Activated CD8-positive, alpha-beta T cell treated with anti-CD3 and anti-CD28 coated beads for 36 hours (primary cell): ENCODE data around the gene GBF1. TPM values are rescaled to one million over a fixed set of nuclear protein-coding genes. Genes with fewer than 3 reads are reported as not detected.
A peak's percentile ranks its signal among the peaks of the same experiment; 100 is the strongest.

ENCODE experiments used
- ATAC-seq: fragments of 200-7000 bp; cut with Tn5 transposase; one replicate; pipeline ENCODE4 v1.10.0; 2021; ENCODE audit warnings: mild to moderate bottlenecking, moderate library complexity
- CTCF ChIA-PET: fragments of 350-600 bp; sonication (Branson Sonifier 250); formaldehyde crosslinking; loops from one replicate; lab custom pipeline; 2021; ENCODE audit warnings: antibody characterized with exemption; lab: Charles Lee
- POLR2A ChIA-PET: fragments of 350-600 bp; sonication (Branson Sonifier 250); formaldehyde crosslinking; loops from one replicate; lab custom pipeline; 2021; ENCODE audit warnings: antibody characterized with exemption; lab: Charles Lee
- DNase-seq: peaks from one replicate; pipeline ENCODE4 v3.0.0-alpha.2; 2020
- H3K27ac Mint-ChIP-seq: one replicate; pipeline ENCODE4 v1.8.0; 2021; ENCODE audit warnings: mild to moderate bottlenecking, mixed read lengths
- H3K27me3 Mint-ChIP-seq: one replicate; pipeline ENCODE4 v1.8.0; 2021; ENCODE audit warnings: mixed read lengths
- H3K36me3 Mint-ChIP-seq: one replicate; pipeline ENCODE4 v1.8.0; 2021; ENCODE audit warnings: low read depth, mixed read lengths
- H3K4me1 Mint-ChIP-seq: one replicate; pipeline ENCODE4 v1.8.0; 2021; ENCODE audit warnings: low read depth, mixed read lengths
- H3K4me3 Mint-ChIP-seq: one replicate; pipeline ENCODE4 v1.8.0; 2021; ENCODE audit warnings: mild to moderate bottlenecking, moderate library complexity, mixed read lengths
- H3K9me3 Mint-ChIP-seq: one replicate; pipeline ENCODE4 v1.8.0; 2021; ENCODE audit warnings: mixed read lengths
- CTCF ChIP-seq: fragments of 200-600 bp; IDR thresholded peaks from one replicate; pipeline ENCODE4 v1.8.0; 2022; ENCODE audit warnings: antibody characterized with exemption, mild to moderate bottlenecking
- intact Hi-C: fragments of 100-400 bp; cut with micrococcal nuclease; formaldehyde crosslinking; loops from one replicate; pipeline ENCODE4 v1.10.0; 2022
- total RNA-seq, 2 experiments: library from RNA; stranded (reverse); gene quantifications; one replicate each; pipeline ENCODE4 v1.2.3, GENCODE V29; 2021

The GBF1 gene
- total RNA-seq, 2 experiments from 2014 or later = 25.4 to 28.2 TPM

- no peak for DNase-seq
- CTCF ChIA-PET = interaction anchor here (1.1 to 19.5 kb wide), 10 partner anchors 9 to 357 kb away, joined by 4 to 886 read pairs (median 6); partner anchors contain the start of gene PITX3
- Mint-ChIP-seq H3K4me1 (peaks cover 16% of the 10 kb centered on the region), H3K36me3 (no peaks in the 10 kb centered on the region), H3K4me3 (peak overlapping the region; percentile 37), H3K27me3 (peaks cover 45% of the 10 kb centered on the region), H3K27ac (no peak overlapping the region), H3K9me3 (no peaks in the 10 kb centered on the region)
- intact Hi-C loops = loop anchor here (10.0 kb wide), 1 partner anchor 358 kb away; no protein-coding TSS in a partner anchor
- no peak for ATAC-seq
- TF ChIP-seq CTCF = no peak
- POLR2A ChIA-PET = interaction anchor here (0.6 to 1.6 kb wide), 6 partner anchors 17 to 168 kb away, joined by 3 to 5 read pairs (median 3); partner anchors contain the start of gene GBF1
These were observed 18.8 kb upstream of the GBF1 start for GRCh38 chr10:102226542-102226870.

- DNase-seq = no peak
These were observed 18.3 kb upstream of the GBF1 start for GRCh38 chr10:102227050-102227449.

GRCh38 chr10:102229810-102230263 lies 15.5 kb upstream of the GBF1 start:
- peak; percentile 92 for DNase-seq
- ChIA-PET CTCF (interaction anchor here (0.6 to 19.5 kb wide), 67 partner anchors 10 to 482 kb away, joined by 3 to 886 read pairs (median 8); partner anchors contain the start of genes C10orf95, CUEDC2, FBXL15 and GBF1), POLR2A (interaction anchor here (0.5 to 2.1 kb wide), 11 partner anchors 58 to 245 kb away, joined by 3 to 7 read pairs (median 3); no protein-coding TSS in a partner anchor)
- Mint-ChIP-seq H3K9me3 (no peaks in the 10 kb centered on the region), H3K4me3 (peak overlapping the region; percentile 70), H3K27me3 (peaks cover 54% of the 10 kb centered on the region), H3K4me1 (peaks cover 16% of the 10 kb centered on the region), H3K27ac (no peak overlapping the region), H3K36me3 (no peaks in the 10 kb centered on the region)
- intact Hi-C loops = loop anchor here (10.0 kb wide), 2 partner anchors 245 to 355 kb away; no protein-coding TSS in a partner anchor
- peak; percentile 54 for ATAC-seq
- TF ChIP-seq CTCF = peak; percentile 97

More at GRCh38 chr10:102227050-102227449, 18.3 kb upstream of the GBF1 start:
- CTCF ChIA-PET = interaction anchor here (1.1 to 19.5 kb wide), 9 partner anchors 8 to 357 kb away, joined by 3 to 886 read pairs (median 8); partner anchors contain the start of gene PITX3
- TF ChIP-seq CTCF = no peak
- H3K9me3 Mint-ChIP-seq = no peaks in the 10 kb centered on the region
- peaks cover 50% of the 10 kb centered on the region for H3K27me3 Mint-ChIP-seq
- no peaks in the 10 kb centered on the region for H3K36me3 Mint-ChIP-seq
- POLR2A ChIA-PET = interaction anchor here (0.6 to 1.8 kb wide), 9 partner anchors 17 to 927 kb away, joined by 3 to 5 read pairs (median 3); partner anchors contain the start of gene GBF1
- H3K4me3 Mint-ChIP-seq = no peak overlapping the region
- intact Hi-C loops = loop anchor here (10.0 kb wide), 1 partner anchor 358 kb away; no protein-coding TSS in a partner anchor
- H3K27ac Mint-ChIP-seq = no peak overlapping the region
- H3K4me1 Mint-ChIP-seq = peaks cover 16% of the 10 kb centered on the region
- ATAC-seq = no peak

GRCh38 chr10:102230264-102230860 lies 15.0 kb upstream of the GBF1 start:
- DNase-seq (peak; percentile 68), ATAC-seq (peak; percentile 31)
- CTCF ChIA-PET = interaction anchor here (0.8 to 19.5 kb wide), 62 partner anchors 9 to 367 kb away, joined by 3 to 886 read pairs (median 10); partner anchors contain the start of genes ACTR1A, C10orf95, CUEDC2 and FBXL15
- Mint-ChIP-seq H3K27me3 (peaks cover 56% of the 10 kb centered on the region), H3K9me3 (no peaks in the 10 kb centered on the region), H3K4me1 (peaks cover 16% of the 10 kb centered on the region), H3K4me3 (peak overlapping the region; percentile 70), H3K36me3 (no peaks in the 10 kb centered on the region), H3K27ac (no peak overlapping the region)
- intact Hi-C loops = loop anchor here (10.0 kb wide), 1 partner anchor 244 kb away; no protein-coding TSS in a partner anchor
- POLR2A ChIA-PET = interaction anchor here (0.9 to 2.1 kb wide), 9 partner anchors 17 to 169 kb away, joined by 3 to 7 read pairs (median 4); no protein-coding TSS in a partner anchor
- no peak for TF ChIP-seq CTCF
